COR-L47 (cell line): ENCODE measurements around the gene TCF7.

Source experiments
- DNase-seq: peaks from one replicate; lab custom pipeline; 2025; lab: John Stamatoyannopoulos, UW

Gene TCF7

GRCh38 chr5:134113363-134113889, 1.1 kb upstream of the TCF7 start:
- no peak for DNase-seq

GRCh38 chr5:134114886-134115805, 665 bp downstream of the TCF7 start:
- DNase-seq, result no peak

- DNase-seq, result no peak
These were observed 1.3 kb downstream of the TCF7 start for GRCh38 chr5:134115806-134116175.

GRCh38 chr5:134116286-134116685, 1.8 kb downstream of the TCF7 start:
- DNase-seq, result no peak

- no peak for DNase-seq
These were observed 2.6 kb downstream of the TCF7 start for GRCh38 chr5:134116789-134117761.

GRCh38 chr5:134118212-134118835, 3.8 kb downstream of the TCF7 start:
- no peak for DNase-seq

- no peak for DNase-seq
These were observed 5.2 kb downstream of the TCF7 start for GRCh38 chr5:134119720-134120119.

GRCh38 chr5:134120386-134121138, 6.1 kb downstream of the TCF7 start:
- no peak for DNase-seq

GRCh38 chr5:134122530-134122929, 8.0 kb downstream of the TCF7 start:
- no peak for DNase-seq

GRCh38 chr5:134123360-134123759, 8.9 kb downstream of the TCF7 start:
- no peak for DNase-seq

- no peak for DNase-seq
These were observed 10.0 kb downstream of the TCF7 start for GRCh38 chr5:134124289-134125038.

- DNase-seq, result peak; percentile 31
These were observed 10.8 kb downstream of the TCF7 start for GRCh38 chr5:134125039-134126015.

GRCh38 chr5:134127376-134127861, 12.9 kb downstream of the TCF7 start:
- DNase-seq, result no peak

- no peak for DNase-seq
These were observed 13.6 kb downstream of the TCF7 start for GRCh38 chr5:134127988-134128647.

GRCh38 chr5:134128648-134128995, 14.1 kb downstream of the TCF7 start:
- DNase-seq, result no peak

- no peak for DNase-seq
These were observed 15.1 kb downstream of the TCF7 start for GRCh38 chr5:134129411-134130238.

GRCh38 chr5:134130239-134130945, 15.9 kb downstream of the TCF7 start:
- DNase-seq, result no peak
